ENCODE measurements around the gene CER1.

CER1 gene

DNA sequence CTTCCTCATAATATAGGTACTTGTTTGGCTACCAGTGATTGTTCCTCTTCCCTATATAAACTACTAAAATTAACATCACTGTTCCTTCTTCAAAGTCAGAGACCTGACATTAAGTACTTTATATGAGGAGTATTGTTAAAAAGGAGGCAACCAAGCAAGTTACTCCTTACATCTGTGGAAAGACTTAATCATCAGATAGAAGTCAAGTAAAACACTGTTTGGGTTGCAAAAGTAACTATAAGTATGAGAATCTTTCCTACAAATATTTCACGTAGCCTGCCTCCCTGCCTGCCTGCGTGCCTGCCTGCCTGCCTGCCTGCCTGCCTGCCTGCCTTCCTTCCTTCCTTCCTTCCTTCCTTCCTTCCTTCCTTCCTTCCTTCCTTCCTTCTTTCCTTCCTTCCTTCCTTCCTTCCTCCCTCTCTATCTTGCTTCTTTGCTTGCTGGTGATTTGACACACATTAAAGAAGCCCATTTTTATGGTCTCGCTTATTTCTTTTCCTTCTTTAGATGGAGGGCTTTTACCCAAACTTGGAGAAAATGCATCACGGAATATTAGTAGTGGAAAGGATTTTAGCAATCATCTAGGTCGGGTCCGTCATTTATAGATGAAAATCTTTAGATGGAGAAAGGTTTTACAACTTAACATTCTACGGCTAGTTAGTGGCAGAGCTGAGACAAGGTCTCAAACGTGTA lies 3.2 kb downstream of the CER1 start:
- Histone ChIP-seq H3K27ac (no peak overlapping the region), H3K27me3 (ENCODE audit: insufficient read depth, low read depth) (no peaks in the 10 kb centered on the region), H3K4me3 (IDR thresholded peaks at IDR 0.05; ENCODE audit: insufficient read depth, low read depth, low read length) (no peak overlapping the region)

DNA sequence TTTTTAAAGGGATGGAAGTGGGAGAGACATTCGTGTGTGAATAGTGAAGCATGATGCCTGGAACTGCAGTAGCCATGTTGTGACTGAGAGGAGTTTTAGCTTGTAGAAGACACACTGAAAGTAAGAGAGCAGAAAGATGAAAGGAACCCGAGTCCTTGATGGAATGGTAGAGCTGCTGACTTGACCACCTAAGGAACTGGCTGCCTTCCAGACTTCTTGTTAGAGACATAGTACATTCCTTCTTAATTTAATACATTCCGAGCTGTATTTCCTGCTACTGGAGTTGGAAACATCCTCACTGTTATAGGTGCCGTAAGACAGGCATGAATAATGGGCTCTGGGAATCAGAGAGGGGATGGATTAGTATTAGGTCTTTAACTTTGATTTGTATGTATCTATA lies 7.4 kb downstream of the CER1 start:
- Histone ChIP-seq H3K4me2 (no peak overlapping the region), H2AFZ (ENCODE audit: low read depth) (no peak overlapping the region), H3K27ac (no peak overlapping the region), H3K4me3 (IDR thresholded peaks at IDR 0.05; ENCODE audit: insufficient read depth, low read depth, low read length) (no peak overlapping the region), H3K79me2 (ENCODE audit: insufficient read depth, low read depth) (no peaks in the 10 kb centered on the region), H3K4me1 (ENCODE audit: low read depth, poor library complexity, severe bottlenecking) (no peaks in the 10 kb centered on the region), H3K36me3 (ENCODE audit: insufficient read depth) (no peaks in the 10 kb centered on the region), H4K20me1 (ENCODE audit: insufficient read depth) (no peaks in the 10 kb centered on the region), H3K9ac (no peak overlapping the region), H3K27me3 (ENCODE audit: insufficient read depth, low read depth) (no peaks in the 10 kb centered on the region)
- TF ChIP-seq, protein P1, sequence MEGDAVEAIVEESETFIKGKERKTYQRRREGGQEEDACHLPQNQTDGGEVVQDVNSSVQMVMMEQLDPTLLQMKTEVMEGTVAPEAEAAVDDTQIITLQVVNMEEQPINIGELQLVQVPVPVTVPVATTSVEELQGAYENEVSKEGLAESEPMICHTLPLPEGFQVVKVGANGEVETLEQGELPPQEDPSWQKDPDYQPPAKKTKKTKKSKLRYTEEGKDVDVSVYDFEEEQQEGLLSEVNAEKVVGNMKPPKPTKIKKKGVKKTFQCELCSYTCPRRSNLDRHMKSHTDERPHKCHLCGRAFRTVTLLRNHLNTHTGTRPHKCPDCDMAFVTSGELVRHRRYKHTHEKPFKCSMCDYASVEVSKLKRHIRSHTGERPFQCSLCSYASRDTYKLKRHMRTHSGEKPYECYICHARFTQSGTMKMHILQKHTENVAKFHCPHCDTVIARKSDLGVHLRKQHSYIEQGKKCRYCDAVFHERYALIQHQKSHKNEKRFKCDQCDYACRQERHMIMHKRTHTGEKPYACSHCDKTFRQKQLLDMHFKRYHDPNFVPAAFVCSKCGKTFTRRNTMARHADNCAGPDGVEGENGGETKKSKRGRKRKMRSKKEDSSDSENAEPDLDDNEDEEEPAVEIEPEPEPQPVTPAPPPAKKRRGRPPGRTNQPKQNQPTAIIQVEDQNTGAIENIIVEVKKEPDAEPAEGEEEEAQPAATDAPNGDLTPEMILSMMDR (conservative IDR thresholded peaks at IDR 0.05; ENCODE audit: low read depth, low read length) = no peak

More for the DNA sequence above, 3.2 kb downstream of the CER1 start:
- H3K4me1 ChIP-seq (ENCODE audit: low read depth, poor library complexity, severe bottlenecking) = no peaks in the 10 kb centered on the region
- H2AFZ ChIP-seq (ENCODE audit: low read depth) = no peak overlapping the region
- TF ChIP-seq, protein P1 (conservative IDR thresholded peaks at IDR 0.05; ENCODE audit: low read depth, low read length) = no peak
- no peak overlapping the region for H3K9ac ChIP-seq
- no peak overlapping the region for H3K4me2 ChIP-seq
- H3K36me3 ChIP-seq (ENCODE audit: insufficient read depth) = no peaks in the 10 kb centered on the region
- no peaks in the 10 kb centered on the region for H4K20me1 ChIP-seq (ENCODE audit: insufficient read depth)
- H3K79me2 ChIP-seq (ENCODE audit: insufficient read depth, low read depth) = no peaks in the 10 kb centered on the region

DNA sequence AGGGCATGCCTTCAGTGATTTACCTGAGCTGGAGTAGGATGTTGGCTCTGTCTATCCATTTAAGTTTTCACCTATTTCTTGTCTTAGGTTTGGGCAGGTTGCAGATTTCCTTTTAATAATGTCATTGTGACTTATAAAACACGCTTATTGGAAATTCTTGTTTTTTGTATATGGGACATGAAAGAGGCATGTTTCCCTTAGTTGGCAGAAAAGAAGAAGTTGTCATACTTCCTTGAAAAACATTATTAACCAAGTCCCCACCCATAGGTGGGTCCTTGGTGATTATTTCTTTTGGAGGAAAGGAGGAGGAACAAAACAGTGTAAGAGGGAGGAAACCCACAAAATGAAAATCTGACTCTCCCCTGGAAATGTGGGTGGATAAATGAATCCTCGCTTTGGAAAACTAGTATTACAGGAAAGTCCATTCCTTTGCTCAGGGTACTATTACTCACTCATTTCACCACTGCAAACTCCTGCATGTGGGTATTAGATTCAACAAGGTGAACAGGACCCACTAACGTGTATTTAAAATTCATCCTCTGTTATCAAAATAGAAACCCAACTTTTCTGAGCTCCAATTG lies 9.3 kb downstream of the CER1 start:
- Histone ChIP-seq H3K9ac (no peak overlapping the region), H3K4me1 (ENCODE audit: low read depth, poor library complexity, severe bottlenecking) (no peaks in the 10 kb centered on the region), H2AFZ (ENCODE audit: low read depth) (no peak overlapping the region), H3K79me2 (ENCODE audit: insufficient read depth, low read depth) (no peaks in the 10 kb centered on the region), H4K20me1 (ENCODE audit: insufficient read depth) (no peaks in the 10 kb centered on the region), H3K4me3 (IDR thresholded peaks at IDR 0.05; ENCODE audit: insufficient read depth, low read depth, low read length) (no peak overlapping the region), H3K27me3 (ENCODE audit: insufficient read depth, low read depth) (no peaks in the 10 kb centered on the region), H3K4me2 (no peak overlapping the region), H3K36me3 (ENCODE audit: insufficient read depth) (no peaks in the 10 kb centered on the region), H3K27ac (no peak overlapping the region)
- TF ChIP-seq, protein P1 (conservative IDR thresholded peaks at IDR 0.05; ENCODE audit: low read depth, low read length) = no peak

DNA sequence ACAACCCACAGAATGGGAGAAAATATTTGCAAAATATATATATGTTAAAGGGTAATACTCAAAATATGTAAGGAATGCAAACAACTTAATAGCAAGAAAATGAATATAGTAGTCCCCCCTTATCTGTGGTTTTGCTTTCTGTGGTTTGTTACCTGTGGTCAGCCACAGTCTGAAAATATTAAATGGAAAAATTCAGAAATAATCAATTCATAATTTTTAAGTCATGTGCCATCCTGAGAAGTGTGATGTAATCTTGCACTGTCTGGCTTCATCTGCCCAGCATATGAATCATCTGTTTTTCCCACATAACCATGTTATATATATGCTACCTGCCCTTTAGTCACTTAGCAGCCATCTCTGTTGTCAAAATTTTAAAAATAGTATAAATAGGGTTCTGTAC lies 11.7 kb downstream of the CER1 start:
- Histone ChIP-seq H3K27ac (no peak overlapping the region), H3K4me2 (no peak overlapping the region), H3K4me1 (ENCODE audit: low read depth, poor library complexity, severe bottlenecking) (no peaks in the 10 kb centered on the region), H3K4me3 (IDR thresholded peaks at IDR 0.05; ENCODE audit: insufficient read depth, low read depth, low read length) (no peak overlapping the region), H3K27me3 (ENCODE audit: insufficient read depth, low read depth) (no peaks in the 10 kb centered on the region), H4K20me1 (ENCODE audit: insufficient read depth) (no peaks in the 10 kb centered on the region), H3K36me3 (ENCODE audit: insufficient read depth) (no peaks in the 10 kb centered on the region), H3K9ac (no peak overlapping the region), H3K79me2 (ENCODE audit: insufficient read depth, low read depth) (no peaks in the 10 kb centered on the region), H2AFZ (ENCODE audit: low read depth) (no peak overlapping the region)
- TF ChIP-seq, protein P1 (conservative IDR thresholded peaks at IDR 0.05; ENCODE audit: low read depth, low read length) = no peak
